Type B pancreatic cell (in vitro differentiated cells): Measurements from ENCODE around the gene ANKRD11. TPM values are rescaled to one million over a fixed set of nuclear protein-coding genes. Genes with fewer than 3 reads are reported as not detected.

ENCODE experiments used
- DNase-seq: peaks from one replicate; pipeline ENCODE4 v3.0.0; 2021; ENCODE audit warnings: mixed read lengths; ENCODE audit not compliant: unreplicated experiment; ENCODE audit errors: extremely low spot score
- H3K27ac Mint-ChIP-seq: 2 replicates; pipeline ENCODE4 v1.8.0; 2021; ENCODE audit warnings: mild to moderate bottlenecking, mixed read lengths
- H3K27me3 Mint-ChIP-seq: 2 replicates; pipeline ENCODE4 v1.8.0; 2021; ENCODE audit warnings: mixed read lengths
- H3K36me3 Mint-ChIP-seq: 2 replicates; pipeline ENCODE4 v1.8.0; 2021; ENCODE audit warnings: mixed read lengths
- H3K4me1 Mint-ChIP-seq: one replicate; pipeline ENCODE4 v1.8.0; 2021; ENCODE audit warnings: mixed read lengths; ENCODE audit not compliant: unreplicated experiment
- H3K4me3 Mint-ChIP-seq: 2 replicates; pipeline ENCODE4 v1.8.0; 2021; ENCODE audit warnings: mild to moderate bottlenecking, mixed read lengths
- H3K9me3 Mint-ChIP-seq: 2 replicates; pipeline ENCODE4 v1.8.0; 2021; ENCODE audit warnings: mixed read lengths
- total RNA-seq: library from RNA; stranded (reverse); gene quantifications from 2 replicates; pipeline ENCODE4 v1.2.1, GENCODE V29; 2021; ENCODE audit warnings: low replicate concordance
- TF ChIP-seq, protein P1 (sequence below): fragments of 200-600 bp; sonication (generic); conservative IDR thresholded peaks from 2 replicates; pipeline ENCODE4 v1.5.0; 2021; ENCODE audit warnings: antibody characterized with exemption, mild to moderate bottlenecking

ANKRD11 gene
- total RNA-seq, 1 donor from 2014 or later = 153 TPM

GRCh38 chr16:89378947-89379771 lies 111.2 kb downstream of the ANKRD11 start:
- H3K27me3 Mint-ChIP-seq = no peaks in the 10 kb centered on the region
- peaks cover 47% of the 10 kb centered on the region for H3K4me1 Mint-ChIP-seq
- peak overlapping the region; percentile 18 for H3K4me3 Mint-ChIP-seq

DNA sequence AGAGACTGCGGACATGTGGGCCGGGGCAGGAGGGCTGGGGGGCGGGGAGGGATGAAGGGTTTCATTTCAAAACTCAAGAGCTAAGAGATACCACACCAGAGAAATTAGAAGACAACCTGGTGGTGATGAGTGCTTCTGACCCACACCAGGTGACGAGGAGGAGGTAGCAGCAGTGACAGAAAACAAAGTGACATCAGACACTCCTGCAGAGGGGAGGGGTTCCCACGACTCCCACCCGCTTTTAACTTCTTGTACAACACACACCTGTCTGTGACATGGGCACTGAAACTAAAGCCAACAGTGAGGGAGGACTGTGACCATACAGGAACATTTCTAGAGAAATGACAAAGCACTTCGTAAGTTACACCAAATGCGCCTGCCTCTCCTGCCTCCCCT lies 112.9 kb downstream of the ANKRD11 start:
- DNase-seq = no peak
- peak overlapping the region; percentile 68 for H3K27ac Mint-ChIP-seq
- peaks cover 14% of the 10 kb centered on the region for H3K36me3 Mint-ChIP-seq
- no peaks in the 10 kb centered on the region for H3K27me3 Mint-ChIP-seq
- no peaks in the 10 kb centered on the region for H3K9me3 Mint-ChIP-seq
- H3K4me1 Mint-ChIP-seq = peaks cover 47% of the 10 kb centered on the region
- TF ChIP-seq, protein P1, sequence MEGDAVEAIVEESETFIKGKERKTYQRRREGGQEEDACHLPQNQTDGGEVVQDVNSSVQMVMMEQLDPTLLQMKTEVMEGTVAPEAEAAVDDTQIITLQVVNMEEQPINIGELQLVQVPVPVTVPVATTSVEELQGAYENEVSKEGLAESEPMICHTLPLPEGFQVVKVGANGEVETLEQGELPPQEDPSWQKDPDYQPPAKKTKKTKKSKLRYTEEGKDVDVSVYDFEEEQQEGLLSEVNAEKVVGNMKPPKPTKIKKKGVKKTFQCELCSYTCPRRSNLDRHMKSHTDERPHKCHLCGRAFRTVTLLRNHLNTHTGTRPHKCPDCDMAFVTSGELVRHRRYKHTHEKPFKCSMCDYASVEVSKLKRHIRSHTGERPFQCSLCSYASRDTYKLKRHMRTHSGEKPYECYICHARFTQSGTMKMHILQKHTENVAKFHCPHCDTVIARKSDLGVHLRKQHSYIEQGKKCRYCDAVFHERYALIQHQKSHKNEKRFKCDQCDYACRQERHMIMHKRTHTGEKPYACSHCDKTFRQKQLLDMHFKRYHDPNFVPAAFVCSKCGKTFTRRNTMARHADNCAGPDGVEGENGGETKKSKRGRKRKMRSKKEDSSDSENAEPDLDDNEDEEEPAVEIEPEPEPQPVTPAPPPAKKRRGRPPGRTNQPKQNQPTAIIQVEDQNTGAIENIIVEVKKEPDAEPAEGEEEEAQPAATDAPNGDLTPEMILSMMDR = no peak
- no peak overlapping the region for H3K4me3 Mint-ChIP-seq

More at GRCh38 chr16:89378947-89379771, 111.2 kb downstream of the ANKRD11 start:
- Mint-ChIP-seq H3K27ac (peak overlapping the region; percentile 64), H3K9me3 (no peaks in the 10 kb centered on the region), H3K36me3 (peaks cover 14% of the 10 kb centered on the region)
- no peak for DNase-seq
- TF ChIP-seq, protein P1 = no peak

GRCh38 chr16:89376812-89377452 lies 113.4 kb downstream of the ANKRD11 start:
- H3K4me3 Mint-ChIP-seq = no peak overlapping the region
- H3K4me1 Mint-ChIP-seq = peaks cover 47% of the 10 kb centered on the region
- no peaks in the 10 kb centered on the region for H3K9me3 Mint-ChIP-seq
- H3K36me3 Mint-ChIP-seq = peaks cover 14% of the 10 kb centered on the region
- peak overlapping the region; percentile 68 for H3K27ac Mint-ChIP-seq
- no peaks in the 10 kb centered on the region for H3K27me3 Mint-ChIP-seq
- TF ChIP-seq, protein P1 = no peak
- no peak for DNase-seq

DNA sequence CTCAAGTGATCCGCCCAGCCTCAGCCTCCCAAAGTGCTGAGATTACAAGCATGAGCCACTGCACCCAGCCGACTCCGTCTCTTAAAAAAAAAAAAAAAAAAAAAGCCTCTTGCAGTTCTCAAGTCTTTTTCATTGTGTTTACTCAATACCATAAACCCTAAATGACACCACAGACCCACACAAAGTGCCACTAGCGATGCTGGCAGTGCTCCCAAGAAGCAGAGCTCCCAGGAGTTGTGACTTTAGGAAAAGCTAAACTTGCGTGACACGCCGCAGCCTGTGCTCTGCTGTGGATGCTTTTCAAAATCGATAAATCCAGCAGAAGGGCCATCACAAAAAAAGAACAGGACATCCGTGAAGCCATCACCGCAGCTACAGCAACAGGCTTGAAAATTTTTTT lies 114.7 kb downstream of the ANKRD11 start:
- H3K27me3 Mint-ChIP-seq = no peaks in the 10 kb centered on the region
- H3K36me3 Mint-ChIP-seq = peaks cover 14% of the 10 kb centered on the region
- DNase-seq = no peak
- H3K9me3 Mint-ChIP-seq = no peaks in the 10 kb centered on the region
- H3K4me3 Mint-ChIP-seq = no peak overlapping the region
- TF ChIP-seq, protein P1 = no peak
- H3K4me1 Mint-ChIP-seq = peaks cover 45% of the 10 kb centered on the region
- no peak overlapping the region for H3K27ac Mint-ChIP-seq

DNA sequence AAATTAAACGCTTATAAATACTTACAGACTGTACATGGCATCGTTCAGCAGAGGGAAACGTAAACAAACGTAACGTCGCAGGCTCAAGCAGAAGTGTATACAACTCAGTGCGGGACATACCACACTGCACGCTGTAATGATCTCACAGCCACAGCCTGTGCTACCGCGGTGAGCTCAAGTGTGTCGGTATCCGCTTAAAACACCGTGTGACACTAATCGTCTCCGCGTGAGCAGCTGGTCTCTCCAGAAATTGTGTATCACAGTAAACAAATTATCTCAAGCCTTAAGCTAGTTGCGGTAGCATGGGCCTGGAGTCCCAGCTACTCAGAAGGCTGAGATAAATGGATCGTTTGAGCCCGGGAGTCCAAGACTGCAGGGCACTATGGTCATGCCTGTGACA lies 115.3 kb downstream of the ANKRD11 start:
- peak overlapping the region; percentile 29 for H3K27ac Mint-ChIP-seq
- no peaks in the 10 kb centered on the region for H3K9me3 Mint-ChIP-seq
- peaks cover 50% of the 10 kb centered on the region for H3K4me1 Mint-ChIP-seq
- H3K4me3 Mint-ChIP-seq = no peak overlapping the region
- TF ChIP-seq, protein P1 = no peak
- no peak for DNase-seq
- H3K36me3 Mint-ChIP-seq = peaks cover 14% of the 10 kb centered on the region
- no peaks in the 10 kb centered on the region for H3K27me3 Mint-ChIP-seq
